ENCODE measurements around the gene KRT86.
"Not testable (repeated sequence)": the region's sequence is repeated elsewhere in the genome, so short reads cannot be mapped to it uniquely, and the experiment has no call there.

DNA sequence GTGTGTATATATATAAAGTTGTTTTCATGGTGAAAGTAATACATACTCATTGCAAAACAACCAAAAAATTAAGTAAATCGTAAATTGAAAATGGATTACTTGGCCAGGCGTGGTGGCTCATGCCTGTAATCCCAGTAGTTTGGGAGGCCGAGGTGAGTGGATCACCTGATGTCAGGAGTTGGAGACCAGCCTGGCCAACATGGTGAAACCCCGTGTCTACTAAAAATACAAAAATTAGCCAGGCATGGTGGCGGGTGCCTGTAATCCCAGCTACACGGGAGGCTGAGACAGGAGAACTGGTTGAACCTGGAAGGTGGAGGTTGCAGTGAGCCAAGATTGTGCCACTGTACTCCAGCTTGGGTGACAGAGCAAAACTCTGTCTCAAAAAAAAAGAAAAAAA lies 34.2 kb upstream of the KRT86 start:
- TF ChIP-seq EZH2phosphoT487, CTCF, EZH2 (IDR thresholded peaks at IDR 0.05): not testable (repeated sequence)
